Body of pancreas (tissue), 4 donors: ENCODE measurements around the gene FXYD2. TPM values are rescaled to one million over a fixed set of nuclear protein-coding genes. Genes with fewer than 3 reads are reported as not detected.

Experiments used
- ATAC-seq: fragments of 150-250 bp; one replicate; pipeline ENCODE4 v1.9.1; 2016
- DNase-seq, 4 donors: peaks; one replicate each; pipeline ENCODE4 v3.0.0-alpha.2; 2019
- H3K27ac ChIP-seq, 4 donors: fragments of 200-600 bp; sonication (generic); 1 replicate in 3 of 4; 2 replicates in 1 of 4; pipeline versions ENCODE4 v1.5.1 to v1.6.1; 2016 to 2019; ENCODE audit warnings: mild to moderate bottlenecking in 1 of 4, mixed read lengths in 1 of 4, moderate library complexity in 1 of 4
- H3K27me3 ChIP-seq, 2 donors: fragments of 200-600 bp; sonication (generic); one replicate each; pipeline ENCODE4 v1.6.0; 2016; ENCODE audit warnings: mild to moderate bottlenecking in 1 of 2
- H3K36me3 ChIP-seq, 2 donors: fragments of 200-600 bp; sonication (generic); replicated peaks in 1 of 2; 2 replicates each; pipeline ENCODE4 v1.5.1; 2016; ENCODE audit warnings: low read depth in 2 of 2; ENCODE audit not compliant: insufficient read depth in 1 of 2
- H3K4me1 ChIP-seq: fragments of 200-600 bp; sonication (generic); one replicate; pipeline ENCODE4 v1.6.0; 2016
- H3K4me3 ChIP-seq, 2 donors: fragments of 200-600 bp; sonication (generic); 1 replicate in 1 of 2; 2 replicates in 1 of 2; pipeline ENCODE4 v1.5.1; 2016 to 2019
- H3K9me3 ChIP-seq, 3 donors: fragments of 200-600 bp; sonication (generic); 1 replicate in 2 of 3; 2 replicates in 1 of 3; pipeline ENCODE4 v1.5.1; 2016
- POLR2A ChIP-seq, 3 donors: fragments of 450-650 bp; IDR thresholded peaks; one replicate each; pipeline ENCODE4 v1.6.1; 2016; ENCODE audit warnings: antibody characterized with exemption in 3 of 3, mild to moderate bottlenecking in 2 of 3
- whole genome bisulfite sequencing, 2 donors: methylation state at CpG; one replicate each; pipeline ENCODE4 v1.1.5; 2017; 5-methylcytosine and 5-hydroxymethylcytosine counted together
- intact Hi-C: fragments of 100-400 bp; cut with DNase I; formaldehyde crosslinking; loops from one replicate; pipeline ENCODE4 v1.15.1; 2023
- total RNA-seq, 2 donors: library from RNA; depleted of rRNA; stranded (reverse); fragments of >200 nt; gene quantifications; one replicate each; pipeline ENCODE4 v1.1.0, GENCODE V29; 2016
- TF ChIP-seq, protein P1 (sequence below), 7 experiments: fragments of 450-650 bp in 4 of 7; fragments of 200-600 bp in 3 of 7; sonication (generic) in 3 of 7; IDR thresholded peaks; one replicate each; pipeline ENCODE4 v1.5.1; 2016 to 2019; ENCODE audit warnings: antibody characterized with exemption in 7 of 7

The FXYD2 gene
- total RNA-seq, 2 donors from 2014 or later, result 290 to 396 TPM

DNA sequence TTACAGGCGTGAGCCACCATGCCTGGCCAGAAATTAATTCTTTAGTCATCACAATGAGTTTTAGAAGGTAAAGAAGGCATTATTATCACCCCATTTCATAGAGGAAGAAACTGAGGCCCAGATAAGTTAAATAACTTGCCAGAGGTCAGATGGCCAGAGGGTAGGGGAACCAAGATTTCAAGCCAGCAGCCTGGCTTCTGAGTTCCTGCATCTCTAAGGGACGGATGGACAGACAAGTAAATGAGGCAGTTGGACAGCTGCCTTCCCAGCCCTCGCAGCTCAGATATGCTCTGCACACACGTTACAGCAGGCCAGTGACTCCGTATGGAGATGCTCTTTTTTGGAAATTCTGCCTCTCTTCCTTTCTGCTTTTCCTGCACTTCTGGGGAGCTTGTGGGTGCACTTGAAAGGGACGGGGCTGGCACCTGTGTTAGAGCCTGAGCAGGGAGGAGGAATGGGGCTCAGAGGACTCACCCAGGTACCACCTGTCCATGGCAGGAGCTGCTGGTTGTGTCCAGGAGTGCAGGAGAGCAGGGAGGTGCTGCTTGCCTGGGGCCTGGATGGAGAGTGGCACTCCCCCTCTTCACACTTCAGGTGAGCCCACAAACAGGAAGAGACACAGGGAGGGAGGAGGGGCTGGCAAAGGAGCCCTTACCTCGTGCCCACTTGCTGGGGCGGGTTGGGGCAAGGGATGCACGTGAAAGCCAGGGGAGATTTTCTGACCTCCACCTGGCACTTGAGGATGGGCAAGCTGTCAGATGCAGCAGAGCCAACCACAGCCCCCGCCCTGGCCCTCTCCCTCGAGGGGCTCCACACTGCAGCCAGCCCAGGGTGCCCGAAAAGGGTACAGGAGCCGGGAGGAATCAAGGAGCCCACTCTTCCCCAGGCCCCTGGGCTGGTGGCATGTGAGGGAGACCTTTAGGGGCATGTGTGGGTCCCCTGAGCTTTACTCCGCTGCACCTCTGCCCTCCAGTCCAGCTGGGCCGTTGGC, 3.3 kb upstream of the FXYD2 start:
- peak; percentile 15 to 52 (median 44) for DNase-seq
- no peak for ATAC-seq

DNA sequence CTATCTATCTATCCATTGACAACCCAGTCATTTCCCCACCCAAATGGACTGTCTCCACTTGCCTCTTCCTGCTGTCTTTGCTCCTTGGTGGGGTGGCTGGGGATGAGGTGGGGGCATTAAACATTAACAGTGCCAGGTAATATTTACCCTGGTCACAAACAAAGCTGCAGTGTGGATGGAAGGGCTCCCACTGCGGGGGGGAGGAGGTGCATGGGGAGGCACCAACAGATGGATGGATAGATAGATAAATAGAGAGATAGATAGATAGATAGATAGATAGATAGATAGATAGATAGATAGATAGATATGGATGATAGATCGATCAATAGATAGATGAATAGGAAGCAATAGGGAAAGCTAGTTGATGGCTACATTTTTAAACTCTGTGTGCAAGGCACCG, 2.3 kb upstream of the FXYD2 start:
- 16 to 30% methylated on average over 3 of the region's 3 CpGs for WGBS, 2 donors
- H3K4me1 ChIP-seq, result peaks cover 67% of the 10 kb centered on the region

More for the DNA sequence above, 3.3 kb upstream of the FXYD2 start:
- peak in 2 of 3 donors; percentile 37 to 60 for TF ChIP-seq POLR2A (IDR thresholded peaks at IDR 0.05)
- TF ChIP-seq, protein P1, sequence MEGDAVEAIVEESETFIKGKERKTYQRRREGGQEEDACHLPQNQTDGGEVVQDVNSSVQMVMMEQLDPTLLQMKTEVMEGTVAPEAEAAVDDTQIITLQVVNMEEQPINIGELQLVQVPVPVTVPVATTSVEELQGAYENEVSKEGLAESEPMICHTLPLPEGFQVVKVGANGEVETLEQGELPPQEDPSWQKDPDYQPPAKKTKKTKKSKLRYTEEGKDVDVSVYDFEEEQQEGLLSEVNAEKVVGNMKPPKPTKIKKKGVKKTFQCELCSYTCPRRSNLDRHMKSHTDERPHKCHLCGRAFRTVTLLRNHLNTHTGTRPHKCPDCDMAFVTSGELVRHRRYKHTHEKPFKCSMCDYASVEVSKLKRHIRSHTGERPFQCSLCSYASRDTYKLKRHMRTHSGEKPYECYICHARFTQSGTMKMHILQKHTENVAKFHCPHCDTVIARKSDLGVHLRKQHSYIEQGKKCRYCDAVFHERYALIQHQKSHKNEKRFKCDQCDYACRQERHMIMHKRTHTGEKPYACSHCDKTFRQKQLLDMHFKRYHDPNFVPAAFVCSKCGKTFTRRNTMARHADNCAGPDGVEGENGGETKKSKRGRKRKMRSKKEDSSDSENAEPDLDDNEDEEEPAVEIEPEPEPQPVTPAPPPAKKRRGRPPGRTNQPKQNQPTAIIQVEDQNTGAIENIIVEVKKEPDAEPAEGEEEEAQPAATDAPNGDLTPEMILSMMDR (IDR thresholded peaks at IDR 0.05), result no peak
- intact Hi-C loops, result no loop called here
- Histone ChIP-seq H3K4me1 (peaks cover 77% of the 10 kb centered on the region), H3K4me3 (no peak overlapping the region), H3K36me3 (no peaks in the 10 kb centered on the region), H3K27me3 (no peaks in the 10 kb centered on the region), H3K27ac (peak overlapping the region; percentile 52 to 88 (median 87)), H3K9me3 (no peaks in the 10 kb centered on the region)
- 59 to 61% methylated on average over 13 to 15 of the region's 15 CpGs for WGBS, 2 donors

DNA sequence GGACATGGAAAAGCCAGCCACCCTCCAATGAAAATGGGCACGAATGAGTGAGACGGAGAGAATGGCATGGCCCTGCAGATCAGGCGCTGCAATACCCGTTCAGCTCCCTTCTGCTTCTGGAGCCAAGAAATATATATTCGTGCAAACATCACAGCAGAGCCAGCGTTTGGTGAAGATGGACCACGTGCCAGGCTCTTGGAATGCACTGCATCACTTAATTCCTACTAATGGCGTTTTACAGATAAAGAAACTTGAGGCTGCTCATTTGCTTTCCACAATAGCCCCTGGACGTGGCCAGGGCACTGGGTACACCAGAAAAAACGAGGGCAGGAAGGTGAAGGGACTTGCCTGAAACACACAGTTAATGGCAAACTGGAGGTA, 1.6 kb upstream of the FXYD2 start:
- no peak overlapping the region for H3K4me3 ChIP-seq
- H3K27me3 ChIP-seq, result no peaks in the 10 kb centered on the region
- peak in 2 of 4 donors; percentile 5 to 10 for DNase-seq
- 34 to 50% methylated on average over 10 of the region's 10 CpGs for WGBS, 2 donors
- ATAC-seq, result no peak
- no peak for TF ChIP-seq POLR2A (IDR thresholded peaks at IDR 0.05)
- TF ChIP-seq, protein P1 (IDR thresholded peaks at IDR 0.05), result no peak
- peaks cover 61% of the 10 kb centered on the region for H3K4me1 ChIP-seq
- intact Hi-C loops, result no loop called here
- peak overlapping the region; percentile 45 to 88 (median 87) for H3K27ac ChIP-seq
- H3K9me3 ChIP-seq, result no peaks in the 10 kb centered on the region
- no peaks in the 10 kb centered on the region for H3K36me3 ChIP-seq

More for the DNA sequence above, 2.3 kb upstream of the FXYD2 start:
- Histone ChIP-seq H3K27me3 (no peaks in the 10 kb centered on the region), H3K4me3 (no peak overlapping the region), H3K9me3 (no peaks in the 10 kb centered on the region), H3K27ac (peak overlapping the region; percentile 52 to 88 (median 87)), H3K36me3 (no peaks in the 10 kb centered on the region)
- peak; percentile 31 for ATAC-seq
- intact Hi-C loops, result no loop called here
- peak; percentile 22 to 48 (median 32) for DNase-seq
- TF ChIP-seq POLR2A (IDR thresholded peaks at IDR 0.05), result no peak
- TF ChIP-seq, protein P1 (IDR thresholded peaks at IDR 0.05), result no peak

DNA sequence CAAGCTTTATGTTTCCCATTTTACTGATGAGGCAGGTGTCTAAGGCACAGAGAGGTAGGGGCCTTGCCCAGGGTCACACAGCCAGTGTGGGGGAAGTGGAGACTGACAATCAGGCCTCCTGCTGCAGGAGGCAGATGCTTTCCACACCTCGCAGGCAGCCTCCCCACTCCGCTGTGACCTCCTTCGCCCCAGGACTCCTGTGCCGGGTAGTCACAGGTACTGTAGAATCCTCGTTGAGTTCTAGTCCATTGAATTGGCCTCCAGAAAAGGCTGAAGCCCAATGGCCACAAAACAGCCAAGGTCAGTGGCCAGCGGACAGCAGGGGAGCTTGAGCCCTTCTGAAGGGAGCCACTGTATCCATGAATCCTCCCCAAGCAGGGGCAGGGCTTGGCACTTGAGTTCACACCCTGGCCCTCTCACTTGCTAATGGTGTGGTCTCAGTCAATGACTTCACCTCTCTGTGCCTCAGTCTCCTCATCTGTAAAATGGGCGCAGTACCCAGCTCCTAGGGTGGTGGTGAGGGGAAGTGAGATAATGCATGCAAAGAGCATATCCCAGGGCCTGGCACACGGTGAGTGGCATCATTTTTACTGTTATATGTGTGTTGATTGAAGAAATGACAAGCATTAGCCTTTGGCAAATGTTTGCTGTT, 1.1 kb upstream of the FXYD2 start:
- no peaks in the 10 kb centered on the region for H3K9me3 ChIP-seq
- intact Hi-C loops, result no loop called here
- no peak for ATAC-seq

More for the DNA sequence above, 1.1 kb upstream of the FXYD2 start:
- 67 to 72% methylated on average over 5 to 8 of the region's 8 CpGs for WGBS, 2 donors
- Histone ChIP-seq H3K4me3 (no peak overlapping the region), H3K36me3 (no peaks in the 10 kb centered on the region), H3K4me1 (peaks cover 56% of the 10 kb centered on the region), H3K27ac (peak overlapping the region; percentile 34 to 88 (median 87)), H3K27me3 (no peaks in the 10 kb centered on the region)
- DNase-seq, result peak in 2 of 4 donors; percentile 2 to 13
- TF ChIP-seq, protein P1 (IDR thresholded peaks at IDR 0.05), result no peak
- TF ChIP-seq POLR2A (IDR thresholded peaks at IDR 0.05), result no peak
